Measurements from ENCODE around the gene LINGO4.

LINGO4 gene

GRCh38 chr1:151811181-151811580, 6.0 kb upstream of the LINGO4 start:
- H3F3A ChIP-seq (ENCODE audit: low read depth), result no peaks in the 10 kb centered on the region
- H3K27me3 ChIP-seq (ENCODE audit: insufficient read depth, low read length, poor library complexity, severe bottlenecking), result no peaks in the 10 kb centered on the region
- no peak overlapping the region for H3K4me2 ChIP-seq (ENCODE audit: low read depth, low read length, poor library complexity, severe bottlenecking)
- H3K4me1 ChIP-seq (ENCODE audit: insufficient read depth, low read length, poor library complexity, severe bottlenecking), result peaks cover 15% of the 10 kb centered on the region
- no peaks in the 10 kb centered on the region for H3K79me2 ChIP-seq (ENCODE audit: insufficient read depth, low read length)
- H3K4me3 ChIP-seq (ENCODE audit: low read length, poor library complexity, severe bottlenecking), result no peak overlapping the region
- no peaks in the 10 kb centered on the region for H3K9me2 ChIP-seq (replicated peaks; ENCODE audit: low read depth, low read length)
- H3K9me3 ChIP-seq (ENCODE audit: insufficient read depth, low read depth, low read length), result no peaks in the 10 kb centered on the region
- no peaks in the 10 kb centered on the region for H4K20me1 ChIP-seq (ENCODE audit: insufficient read depth, low read length, poor library complexity, severe bottlenecking)
- no peak overlapping the region for H2AFZ ChIP-seq (ENCODE audit: low read length)
- no peak overlapping the region for H3K9ac ChIP-seq (ENCODE audit: low read depth, low read length, poor library complexity, severe bottlenecking)
- H3K36me3 ChIP-seq (ENCODE audit: insufficient read depth, low read length), result no peaks in the 10 kb centered on the region
- TF ChIP-seq EZH2phosphoT487 (IDR thresholded peaks at IDR 0.05; ENCODE audit: borderline replicate concordance) (no peak), CTCF (conservative IDR thresholded peaks at IDR 0.05; ENCODE audit: low read length) (no peak)

- no peaks in the 10 kb centered on the region for H3K9me3 ChIP-seq (ENCODE audit: insufficient read depth, low read depth, low read length)
- no peak overlapping the region for H3K4me3 ChIP-seq (ENCODE audit: low read length, poor library complexity, severe bottlenecking)
- no peaks in the 10 kb centered on the region for H3K36me3 ChIP-seq (ENCODE audit: insufficient read depth, low read length)
- H3F3A ChIP-seq (ENCODE audit: low read depth), result no peaks in the 10 kb centered on the region
- TF ChIP-seq EZH2phosphoT487 (IDR thresholded peaks at IDR 0.05; ENCODE audit: borderline replicate concordance) (no peak), CTCF (conservative IDR thresholded peaks at IDR 0.05; ENCODE audit: low read length) (no peak)
- no peaks in the 10 kb centered on the region for H3K9me2 ChIP-seq (replicated peaks; ENCODE audit: low read depth, low read length)
- no peaks in the 10 kb centered on the region for H4K20me1 ChIP-seq (ENCODE audit: insufficient read depth, low read length, poor library complexity, severe bottlenecking)
- H3K9ac ChIP-seq (ENCODE audit: low read depth, low read length, poor library complexity, severe bottlenecking), result no peak overlapping the region
- H3K27me3 ChIP-seq (ENCODE audit: insufficient read depth, low read length, poor library complexity, severe bottlenecking), result no peaks in the 10 kb centered on the region
- H3K79me2 ChIP-seq (ENCODE audit: insufficient read depth, low read length), result no peaks in the 10 kb centered on the region
- no peak overlapping the region for H2AFZ ChIP-seq (ENCODE audit: low read length)
- no peak overlapping the region for H3K4me2 ChIP-seq (ENCODE audit: low read depth, low read length, poor library complexity, severe bottlenecking)
- peaks cover 4% of the 10 kb centered on the region for H3K4me1 ChIP-seq (ENCODE audit: insufficient read depth, low read length, poor library complexity, severe bottlenecking)
Observed at GRCh38 chr1:151809985-151810556, 4.9 kb upstream of the LINGO4 start.

- H2AFZ ChIP-seq (ENCODE audit: low read length), result no peak overlapping the region
- H3K36me3 ChIP-seq (ENCODE audit: insufficient read depth, low read length), result no peaks in the 10 kb centered on the region
- H3K4me1 ChIP-seq (ENCODE audit: insufficient read depth, low read length, poor library complexity, severe bottlenecking), result no peaks in the 10 kb centered on the region
- TF ChIP-seq CTCF (conservative IDR thresholded peaks at IDR 0.05; ENCODE audit: low read length), result no peak
- no peak for TF ChIP-seq EZH2phosphoT487 (IDR thresholded peaks at IDR 0.05; ENCODE audit: borderline replicate concordance)
- H3K4me3 ChIP-seq (ENCODE audit: low read length, poor library complexity, severe bottlenecking), result no peak overlapping the region
- no peak overlapping the region for H3K4me2 ChIP-seq (ENCODE audit: low read depth, low read length, poor library complexity, severe bottlenecking)
- no peaks in the 10 kb centered on the region for H3K9me2 ChIP-seq (replicated peaks; ENCODE audit: low read depth, low read length)
- H3K9ac ChIP-seq (ENCODE audit: low read depth, low read length, poor library complexity, severe bottlenecking), result no peak overlapping the region
- no peaks in the 10 kb centered on the region for H3F3A ChIP-seq (ENCODE audit: low read depth)
- no peaks in the 10 kb centered on the region for H3K79me2 ChIP-seq (ENCODE audit: insufficient read depth, low read length)
- H3K27me3 ChIP-seq (ENCODE audit: insufficient read depth, low read length, poor library complexity, severe bottlenecking), result no peaks in the 10 kb centered on the region
- no peaks in the 10 kb centered on the region for H3K9me3 ChIP-seq (ENCODE audit: insufficient read depth, low read depth, low read length)
- H4K20me1 ChIP-seq (ENCODE audit: insufficient read depth, low read length, poor library complexity, severe bottlenecking), result no peaks in the 10 kb centered on the region
Observed at GRCh38 chr1:151809290-151809984, 4.2 kb upstream of the LINGO4 start.

Data from Loucy (cell line).